ENCODE data around the gene HSPA14.

The HSPA14 gene

GRCh38 chr10:14917827-14918226 lies 79.7 kb downstream of the HSPA14 start:
- H3K4me3 ChIP-seq (ENCODE audit: low read depth, low read length), result no peak overlapping the region
- DNase-seq (ENCODE audit: low read depth), result no peak
- TF ChIP-seq CTCF (IDR thresholded peaks at IDR 0.05; ENCODE audit: low read depth, low read length) (no peak), MYC (IDR thresholded peaks at IDR 0.05; ENCODE audit: low read depth, low read length) (no peak), MAX (IDR thresholded peaks at IDR 0.05; ENCODE audit: low read depth, low read length) (no peak), POLR2A (IDR thresholded peaks at IDR 0.05; ENCODE audit: extremely low read depth, insufficient read length) (no peak)

GRCh38 chr10:14918964-14919363 lies 80.9 kb downstream of the HSPA14 start:
- no peak overlapping the region for H3K4me3 ChIP-seq (ENCODE audit: low read depth, low read length)
- no peak for TF ChIP-seq MAX (IDR thresholded peaks at IDR 0.05; ENCODE audit: low read depth, low read length)
- TF ChIP-seq POLR2A (IDR thresholded peaks at IDR 0.05; ENCODE audit: extremely low read depth, insufficient read length), result no peak
- TF ChIP-seq MYC (IDR thresholded peaks at IDR 0.05; ENCODE audit: low read depth, low read length), result no peak
- TF ChIP-seq CTCF (IDR thresholded peaks at IDR 0.05; ENCODE audit: low read depth, low read length), result no peak
- no peak for DNase-seq (ENCODE audit: low read depth)
